Stimulated activated CD8-positive, alpha-beta memory T cell treated with anti-CD3 and anti-CD28 coated beads, Interleukin-4, amount 100 ng/mL, for 1 hour (primary cell): ENCODE data around the gene CSNK1D.
"Not testable (repeated sequence)": the region's sequence is repeated elsewhere in the genome, so short reads cannot be mapped to it uniquely, and the experiment has no call there.

ENCODE experiments used
- DNase-seq, 2 donors: peaks; one replicate each; pipeline ENCODE4 v3.0.0-alpha.2; 2020; ENCODE audit warnings: low read depth in 2 of 2, low spot score in 1 of 2

CSNK1D gene

DNA sequence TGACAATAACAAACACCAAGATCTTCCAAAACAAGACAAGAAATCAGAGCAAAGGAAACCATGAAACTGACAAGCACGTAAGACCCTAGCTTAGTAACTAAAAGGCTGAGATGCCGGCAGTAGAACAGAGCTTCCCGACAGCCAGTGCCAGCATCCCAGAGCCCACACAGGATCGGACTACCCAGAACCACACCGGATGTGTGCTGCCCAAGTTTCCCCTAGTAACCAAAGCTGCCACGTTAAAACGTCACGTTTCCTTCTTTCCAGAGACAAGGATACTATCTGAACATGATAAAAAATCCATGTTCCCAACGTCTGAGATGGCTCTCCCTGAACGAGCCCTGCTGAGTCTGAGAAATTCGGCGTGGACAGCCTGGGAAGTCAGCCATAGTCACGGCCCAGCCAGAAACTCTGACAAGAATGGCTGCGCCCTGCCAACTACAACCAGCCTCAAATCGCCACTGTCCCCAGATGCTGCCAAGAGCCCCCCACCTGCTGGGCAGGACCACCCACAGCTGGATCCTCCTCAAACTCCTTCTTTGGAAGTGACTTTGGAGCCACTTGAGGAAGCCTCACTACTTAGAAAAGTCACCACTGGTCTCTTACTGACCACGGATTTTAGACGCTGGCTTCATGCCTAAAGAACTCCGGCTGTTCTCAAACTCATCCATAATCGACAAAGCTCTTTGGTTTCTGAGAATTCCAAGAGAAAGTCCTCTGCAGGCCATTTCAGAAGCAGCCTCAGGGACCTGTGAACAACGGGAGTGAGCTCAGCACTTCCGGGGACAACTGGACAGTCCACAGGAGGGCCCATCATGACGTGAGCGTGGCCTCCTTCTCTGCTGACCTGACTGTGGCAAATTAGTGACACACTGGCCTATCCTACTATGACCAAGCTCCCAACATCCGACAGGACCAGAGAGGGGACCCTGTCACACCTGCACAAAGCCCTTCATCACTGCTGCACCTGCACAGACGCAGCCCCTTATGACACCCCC, 77.5 kb downstream of the CSNK1D start:
- DNase-seq = no peak

DNA sequence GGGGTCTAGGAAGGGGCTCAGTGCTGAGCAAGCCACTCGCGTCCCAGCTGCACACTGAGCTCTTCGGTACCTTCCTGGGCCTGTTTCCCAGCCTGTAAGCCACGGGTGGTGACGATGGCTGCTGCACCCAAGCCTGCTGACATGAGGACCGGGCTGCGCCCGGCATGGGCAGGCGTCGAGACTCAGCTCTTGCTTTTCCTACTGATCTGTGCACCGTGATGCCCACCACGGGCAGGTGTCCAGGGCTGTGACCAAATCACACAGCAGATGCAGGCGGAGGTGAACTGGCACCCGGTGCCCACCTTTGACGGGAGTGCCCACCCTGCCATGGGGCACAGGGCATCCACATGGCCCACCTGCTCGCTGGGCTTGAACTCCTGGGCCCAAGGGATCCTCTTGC, 78.7 kb downstream of the CSNK1D start:
- no peak for DNase-seq

DNA sequence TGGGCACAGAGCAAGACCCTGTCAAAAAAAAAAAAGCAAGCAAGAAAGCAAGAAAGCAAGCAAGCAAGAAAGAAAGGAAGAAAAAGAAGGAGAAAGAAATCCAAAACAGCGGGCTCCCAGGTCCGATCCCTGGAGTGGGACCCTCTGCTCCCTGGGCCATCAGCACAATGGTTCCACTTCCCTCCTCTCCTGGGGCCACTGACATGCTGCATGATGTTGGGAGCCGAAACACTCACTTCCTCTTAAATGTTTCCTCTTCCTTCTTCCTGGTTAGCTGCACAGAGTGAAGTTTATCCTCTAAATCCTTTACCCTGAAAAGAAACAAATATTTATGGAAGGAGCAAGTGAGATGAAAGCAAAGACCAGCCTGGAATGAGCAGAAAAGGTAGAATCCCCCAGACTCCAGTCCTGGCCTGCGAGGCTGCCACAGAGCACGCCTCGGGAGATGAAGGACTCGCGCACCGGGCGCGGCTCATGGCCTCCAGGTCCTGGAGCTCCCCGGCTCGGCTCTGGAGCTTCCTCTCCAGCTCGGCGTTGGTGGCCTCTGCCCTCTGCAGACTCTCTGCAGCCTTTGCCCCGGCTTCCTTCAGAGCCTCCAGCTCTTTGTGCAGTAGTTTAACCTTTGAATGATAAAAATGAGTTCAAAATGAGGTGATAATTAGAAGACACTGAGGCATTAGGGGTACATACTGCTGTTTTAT, 79.8 kb downstream of the CSNK1D start:
- DNase-seq = no peak

DNA sequence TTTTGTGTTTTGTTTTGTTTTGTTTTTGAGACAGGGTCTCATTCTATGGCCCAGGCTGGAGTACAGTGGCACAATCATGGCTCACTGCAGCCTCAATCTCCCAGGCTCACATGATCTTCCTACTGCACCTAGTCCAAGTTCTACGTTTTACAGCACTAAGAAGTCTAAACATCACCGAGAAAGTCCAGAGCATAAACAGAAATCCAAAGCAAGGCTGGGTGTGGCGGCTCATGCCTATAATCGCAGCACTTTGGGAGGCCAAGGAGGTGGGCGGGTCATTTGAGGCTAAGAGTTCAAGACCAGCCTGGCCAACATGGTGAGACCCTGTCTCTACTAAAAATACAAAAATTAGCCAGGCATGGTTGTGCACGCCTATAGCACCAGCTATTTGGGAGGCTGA, 80.5 kb downstream of the CSNK1D start:
- DNase-seq = not testable (repeated sequence)
